DMS53 treated with DMSO at 0.1 percent for 48 hours (cell line): ENCODE results near the gene TTLL12.
A peak's percentile ranks its signal among the peaks of the same experiment; 100 is the strongest.

Experiments
- DNase-seq: peaks from one replicate; lab custom pipeline; 2025; ENCODE audit not compliant: unreplicated experiment; lab: John Stamatoyannopoulos, UW

Gene TTLL12

DNA sequence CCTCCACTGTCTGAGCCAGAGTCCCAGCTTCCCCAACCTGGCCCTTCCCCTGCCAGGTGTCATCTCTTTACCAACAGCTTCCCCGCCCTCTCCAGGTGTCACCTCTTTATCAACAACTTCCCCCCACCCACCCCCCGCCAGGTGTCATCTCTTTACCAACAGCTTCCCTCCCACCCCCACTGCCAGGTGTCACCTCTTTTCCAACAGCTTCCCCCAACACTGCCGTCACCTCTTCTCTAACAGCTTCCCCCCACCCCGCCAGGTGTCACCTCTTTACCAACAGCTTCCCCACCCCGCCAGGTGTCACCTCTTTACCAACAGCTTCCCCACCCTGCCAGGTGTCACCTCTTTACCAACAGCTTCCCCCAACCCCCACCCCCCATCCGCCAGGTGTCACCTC, 29.8 kb upstream of the TTLL12 start:
- peak; percentile 45 for DNase-seq

GRCh38 chr22:43213962-43214361, 27.0 kb upstream of the TTLL12 start:
- no peak for DNase-seq

- DNase-seq: no peak
These were observed 26.1 kb upstream of the TTLL12 start for GRCh38 chr22:43213051-43213450.

GRCh38 chr22:43212434-43212952, 25.6 kb upstream of the TTLL12 start:
- no peak for DNase-seq

- DNase-seq: no peak
These were observed 25.1 kb upstream of the TTLL12 start for GRCh38 chr22:43211941-43212433.

GRCh38 chr22:43210631-43211515, 23.9 kb upstream of the TTLL12 start:
- no peak for DNase-seq

- DNase-seq: no peak
These were observed 23.0 kb upstream of the TTLL12 start for GRCh38 chr22:43209971-43210370.

- no peak for DNase-seq
These were observed 22.6 kb upstream of the TTLL12 start for GRCh38 chr22:43209523-43209890.

GRCh38 chr22:43208703-43209522, 22.0 kb upstream of the TTLL12 start:
- no peak for DNase-seq

GRCh38 chr22:43207849-43208702, 21.1 kb upstream of the TTLL12 start:
- DNase-seq: no peak

DNA sequence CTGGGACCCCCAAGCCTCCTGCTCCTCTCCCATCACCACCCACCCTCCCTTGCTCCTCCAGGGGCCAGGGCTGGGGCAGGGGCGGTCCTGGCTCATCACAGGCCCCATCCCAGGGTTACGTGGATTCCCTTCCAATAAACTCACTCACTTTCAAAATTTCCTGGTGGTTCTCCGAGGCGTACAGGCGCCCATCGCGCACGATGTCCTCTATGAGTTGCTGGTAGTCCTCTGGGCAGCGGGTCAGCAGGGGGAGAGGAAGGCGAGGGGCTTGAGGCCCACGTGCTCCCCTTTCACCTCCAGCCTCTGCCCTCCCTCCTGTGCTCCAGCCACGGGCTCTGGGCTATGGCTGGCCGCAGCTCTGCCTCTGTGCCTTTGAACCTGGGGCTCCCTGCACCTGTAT, 20.5 kb upstream of the TTLL12 start:
- no peak for DNase-seq

DNA sequence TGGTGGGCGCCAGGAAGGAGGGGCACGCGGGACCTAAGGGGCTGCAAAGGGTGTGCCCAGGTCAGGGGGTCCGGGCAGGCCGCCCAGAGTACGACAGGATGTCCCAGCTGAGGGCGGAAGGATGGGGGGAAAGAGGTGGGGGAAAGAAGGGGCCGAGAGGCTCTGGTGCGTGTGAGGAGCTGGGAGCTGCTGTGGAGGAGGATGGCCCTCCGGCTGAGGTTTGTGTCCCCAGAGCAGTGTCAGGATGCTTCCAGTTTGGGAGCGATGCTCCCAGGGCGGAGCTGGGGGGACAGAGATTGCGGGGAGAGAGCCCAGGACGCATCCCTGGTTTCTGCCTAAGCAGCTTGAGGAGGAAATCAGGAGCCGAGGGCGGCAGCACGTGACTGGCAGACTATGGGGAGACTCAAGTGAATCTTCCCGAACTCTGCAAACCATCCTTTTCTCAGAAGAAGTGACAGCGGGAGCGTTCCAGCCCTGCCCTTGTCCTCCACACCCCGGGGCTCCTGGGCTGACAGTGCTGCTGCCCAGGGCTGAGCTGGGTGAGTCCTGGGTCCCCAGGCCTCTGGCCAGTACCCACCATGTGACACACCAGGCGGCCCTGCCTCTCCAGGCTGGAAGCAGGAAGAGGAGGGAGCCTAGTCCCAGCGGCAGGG, 19.7 kb upstream of the TTLL12 start:
- no peak for DNase-seq

DNA sequence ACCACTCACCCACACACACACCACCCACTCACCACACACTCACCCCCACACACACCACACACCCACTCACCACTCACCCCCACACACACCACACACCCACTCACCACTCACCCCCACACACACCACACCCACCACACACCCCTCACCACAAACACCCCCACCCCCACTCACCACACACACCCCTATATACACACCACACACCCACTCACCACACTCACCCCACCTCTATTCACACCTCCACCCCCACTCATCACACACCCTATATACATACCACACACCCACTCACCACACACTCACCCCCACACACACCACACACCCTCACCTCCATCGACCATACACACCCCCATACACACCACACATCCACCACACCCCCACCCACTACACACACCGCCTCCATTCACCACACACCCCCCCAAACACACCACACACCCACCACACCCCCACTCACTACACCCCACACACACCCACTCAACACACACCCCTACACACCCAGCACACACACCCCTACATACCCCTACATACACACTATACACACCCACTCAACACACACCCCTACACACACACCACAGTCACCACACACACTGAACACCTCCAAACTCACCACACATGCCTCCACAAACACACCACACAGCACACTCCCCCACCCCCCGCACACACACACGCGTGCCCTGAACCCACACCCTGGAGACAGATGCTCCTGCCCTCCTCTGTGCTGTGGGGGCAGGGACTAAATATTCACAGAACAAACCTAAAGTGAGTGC, 19.0 kb upstream of the TTLL12 start:
- DNase-seq: no peak

GRCh38 chr22:43205261-43205691, 18.3 kb upstream of the TTLL12 start:
- DNase-seq: no peak

GRCh38 chr22:43203471-43203981, 16.6 kb upstream of the TTLL12 start:
- no peak for DNase-seq

DNA sequence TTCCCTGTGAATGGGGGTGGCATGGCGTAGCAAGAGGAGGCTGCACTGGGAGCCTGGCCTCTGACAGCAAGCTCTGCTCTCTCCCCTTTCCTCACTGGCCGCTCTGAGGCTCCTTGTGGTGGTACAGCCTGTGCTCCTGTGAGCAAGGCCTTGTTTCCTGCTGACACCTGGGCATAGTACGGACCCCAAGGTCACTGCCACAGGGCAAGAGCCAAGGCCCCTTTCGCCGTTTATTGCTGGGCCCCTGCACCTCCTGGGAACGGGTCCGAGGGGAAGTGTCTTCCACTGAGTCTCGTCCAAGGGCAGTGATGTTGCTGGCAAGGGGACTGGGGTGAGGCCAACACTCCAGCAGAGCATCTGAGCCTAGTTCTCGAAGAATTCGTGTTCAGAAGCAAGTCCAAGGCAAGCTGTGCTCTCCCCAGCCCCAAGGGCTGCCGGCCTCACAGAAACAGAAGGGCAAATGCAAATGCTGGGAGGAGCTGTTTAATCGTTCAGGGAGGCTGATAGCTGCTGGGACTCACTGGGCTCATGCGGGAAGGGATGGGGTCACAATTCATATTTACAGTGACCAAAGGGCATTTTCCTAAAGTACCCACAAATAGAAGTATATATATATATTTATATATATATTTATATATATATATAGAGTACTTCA, 15.9 kb upstream of the TTLL12 start:
- no peak for DNase-seq

- no peak for DNase-seq
These were observed 15.4 kb upstream of the TTLL12 start for GRCh38 chr22:43202326-43202725.

GRCh38 chr22:43201486-43202219, 14.7 kb upstream of the TTLL12 start:
- DNase-seq: no peak
